H1 (cell line): ENCODE measurements around the gene BAZ2B. TPM values are rescaled to one million over a fixed set of nuclear protein-coding genes. Genes with fewer than 3 reads are reported as not detected.

Experiments used
- CTCF ChIA-PET: fragments of 300-600 bp; sonication (Branson Sonifier 250); formaldehyde crosslinking; loops from one replicate; lab custom pipeline; 2021; ENCODE audit not compliant: partially characterized antibody; lab: Charles Lee
- POLR2A ChIA-PET: fragments of 300-600 bp; sonication (Branson Sonifier 250); formaldehyde crosslinking; loops from one replicate; lab custom pipeline; 2021; ENCODE audit warnings: inconsistent platforms; ENCODE audit not compliant: partially characterized antibody; lab: Charles Lee
- DNase-seq, 2 experiments: peaks; one replicate each; pipeline versions ENCODE4 v3.0.0 to v3.0.0-alpha.2; 2010 to 2022; ENCODE audit warnings: low spot score in 2 of 2, low read depth in 1 of 2, mixed read lengths in 1 of 2
- FAIRE-seq: peaks from 2 replicates; lab custom pipeline; 2011; peaks lifted over from hg19 to GRCh38; lab: Jason Lieb, UNC
- H2AFZ ChIP-seq: 2 replicates; pipeline ENCODE4 v1.8.1; 2012; ENCODE audit warnings: low read length, inconsistent platforms
- H2AK5ac ChIP-seq: 2 replicates; pipeline ENCODE4 v1.6.1; 2013; ENCODE audit warnings: low read depth, low read length
- H2BK120ac ChIP-seq: replicated peaks from 2 replicates; pipeline ENCODE3; 2013; ENCODE audit warnings: low read depth, low read length, inconsistent platforms
- H2BK12ac ChIP-seq: 2 replicates; pipeline ENCODE4 v1.6.1; 2013; ENCODE audit warnings: low read depth, low read length
- H2BK15ac ChIP-seq: 2 replicates; pipeline ENCODE4 v1.6.1; 2013; ENCODE audit warnings: low read length
- H2BK20ac ChIP-seq: 2 replicates; pipeline ENCODE4 v1.6.1; 2013; ENCODE audit warnings: low read length
- H2BK5ac ChIP-seq: 2 replicates; pipeline ENCODE4 v1.6.1; 2013; ENCODE audit warnings: low read depth, low read length
- H3K14ac ChIP-seq: 2 replicates; pipeline ENCODE4 v1.6.1; 2013; ENCODE audit warnings: inconsistent platforms; ENCODE audit not compliant: insufficient read length
- H3K18ac ChIP-seq: 2 replicates; pipeline ENCODE4 v1.6.1; 2013; ENCODE audit warnings: low read length; ENCODE audit errors: extremely low read depth
- H3K23ac ChIP-seq: 2 replicates; pipeline ENCODE4 v1.6.1; 2013; ENCODE audit warnings: inconsistent platforms; ENCODE audit not compliant: insufficient read length
- H3K23me2 ChIP-seq: 2 replicates; pipeline ENCODE4 v1.6.1; 2013; ENCODE audit warnings: low read depth, low read length
- H3K27ac ChIP-seq: 2 replicates; pipeline ENCODE4 v1.6.1; 2011; ENCODE audit warnings: low read depth, low read length, inconsistent platforms
- H3K27me3 ChIP-seq, 4 experiments: replicated peaks in 1 of 4; 1 replicate in 1 of 4; 2 replicates in 3 of 4; pipeline versions ENCODE4 v1.6.1 to v1.8.1; 2011 to 2013; ENCODE audit warnings: low read length in 3 of 4, mild to moderate bottlenecking in 3 of 4, inconsistent platforms in 2 of 4, mixed read lengths in 2 of 4, moderate library complexity in 1 of 4; ENCODE audit not compliant: control insufficient read depth in 3 of 4, insufficient read depth in 3 of 4; ENCODE audit errors: extremely low read depth in 1 of 4
- H3K36me3 ChIP-seq, 4 experiments: 2 replicates each; pipeline versions ENCODE4 v1.6.1 to v1.8.1; 2011 to 2013; ENCODE audit warnings: mild to moderate bottlenecking in 4 of 4, low read length in 3 of 4, moderate library complexity in 2 of 4, control low read depth in 1 of 4, inconsistent platforms in 1 of 4; ENCODE audit not compliant: insufficient read depth in 4 of 4, control insufficient read depth in 2 of 4
- H3K4ac ChIP-seq: replicated peaks from 2 replicates; pipeline ENCODE3; 2013; ENCODE audit warnings: low read length, low read depth, mixed read lengths, inconsistent platforms; ENCODE audit not compliant: insufficient read length
- H3K4me1 ChIP-seq, 4 experiments: replicated peaks in 1 of 4; 1 replicate in 1 of 4; 2 replicates in 3 of 4; pipeline versions ENCODE4 v1.6.1 to v1.8.1; 2011 to 2013; ENCODE audit warnings: low read length in 3 of 4, inconsistent platforms in 2 of 4, mixed read lengths in 1 of 4; ENCODE audit not compliant: insufficient read depth in 4 of 4, control insufficient read depth in 3 of 4
- H3K4me2 ChIP-seq, 2 experiments: 2 replicates each; pipeline versions ENCODE4 v1.6.1 to v1.8.1; 2011 to 2013; ENCODE audit warnings: low read depth in 2 of 2, low read length in 2 of 2, control low read depth in 1 of 2, inconsistent platforms in 1 of 2, mild to moderate bottlenecking in 1 of 2; ENCODE audit not compliant: insufficient read depth in 1 of 2
- H3K4me3 ChIP-seq, 4 experiments: fragments of 200-600, 300-600 bp in 1 of 4; sonication (generic), shearing (Covaris generic), sonication (Bioruptor Twin) in 1 of 4; 2 replicates each; pipeline versions ENCODE4 v1.5.1 to v1.8.1; 2011 to 2016; ENCODE audit warnings: low read length in 4 of 4, low read depth in 3 of 4, control low read depth in 2 of 4, inconsistent platforms in 2 of 4, mild to moderate bottlenecking in 2 of 4, mixed read lengths in 1 of 4, moderate library complexity in 1 of 4; ENCODE audit not compliant: insufficient read depth in 2 of 4; ENCODE audit errors: extremely low read depth in 1 of 4
- H3K56ac ChIP-seq: replicated peaks from 2 replicates; pipeline ENCODE3; 2013; ENCODE audit warnings: low read depth, mild to moderate bottlenecking, mixed read lengths, low read length, inconsistent platforms; ENCODE audit not compliant: insufficient read length
- H3K79me1 ChIP-seq: 2 replicates; pipeline ENCODE4 v1.6.1; 2013; ENCODE audit warnings: low read depth, low read length, control low read depth
- H3K79me2 ChIP-seq, 2 experiments: 2 replicates each; pipeline versions ENCODE4 v1.6.1 to v1.8.1; 2012 to 2013; ENCODE audit warnings: low read length in 2 of 2, mild to moderate bottlenecking in 2 of 2, inconsistent platforms in 1 of 2; ENCODE audit not compliant: insufficient read depth in 2 of 2, control insufficient read depth in 1 of 2
- H3K9ac ChIP-seq, 4 experiments: replicated peaks in 1 of 4; 1 replicate in 1 of 4; 2 replicates in 3 of 4; pipeline versions ENCODE4 v1.6.1 to v1.8.1; 2011 to 2013; ENCODE audit warnings: low read depth in 3 of 4, low read length in 3 of 4, control low read depth in 2 of 4, mild to moderate bottlenecking in 2 of 4, moderate library complexity in 2 of 4, inconsistent platforms in 1 of 4; ENCODE audit errors: extremely low read depth in 1 of 4
- H3K9me3 ChIP-seq, 2 experiments: 2 replicates each; pipeline versions ENCODE4 v1.6.1 to v1.8.1; 2012 to 2013; ENCODE audit warnings: mild to moderate bottlenecking in 2 of 2, moderate library complexity in 2 of 2, control low read depth in 1 of 2, inconsistent platforms in 1 of 2, low read depth in 1 of 2, low read length in 1 of 2, mixed read lengths in 1 of 2; ENCODE audit not compliant: insufficient read depth in 2 of 2
- H4K20me1 ChIP-seq, 2 experiments: replicated peaks in 1 of 2; 2 replicates each; pipeline versions ENCODE3 to v1.8.1; 2011 to 2013; ENCODE audit warnings: inconsistent platforms in 2 of 2, low read length in 2 of 2, mild to moderate bottlenecking in 1 of 2; ENCODE audit not compliant: insufficient read depth in 2 of 2, control insufficient read depth in 1 of 2
- H4K5ac ChIP-seq: 2 replicates; pipeline ENCODE4 v1.6.1; 2013; ENCODE audit warnings: low read length, low read depth, mixed read lengths, inconsistent platforms; ENCODE audit not compliant: insufficient read length
- H4K8ac ChIP-seq: 2 replicates; pipeline ENCODE4 v1.8.0; 2013; ENCODE audit warnings: mild to moderate bottlenecking, moderate library complexity, low read length, inconsistent platforms; ENCODE audit not compliant: insufficient read depth; ENCODE audit errors: extremely low read depth
- H4K91ac ChIP-seq: replicated peaks from 2 replicates; pipeline ENCODE3; 2013; ENCODE audit warnings: low read length, mixed read lengths, inconsistent platforms; ENCODE audit not compliant: insufficient read length
- CREB1 ChIP-seq: IDR thresholded peaks from 2 replicates; pipeline ENCODE4 v1.6.1; 2012; ENCODE audit warnings: inconsistent platforms
- JUN ChIP-seq: IDR thresholded peaks from 2 replicates; pipeline ENCODE4 v1.6.1; 2011; ENCODE audit warnings: low read depth, mild to moderate bottlenecking, improper control_type of control experiment, low read length
- NANOG ChIP-seq: IDR thresholded peaks from 2 replicates; pipeline ENCODE4 v1.6.1; 2011; ENCODE audit warnings: low read length, low read depth, mild to moderate bottlenecking, inconsistent platforms; ENCODE audit not compliant: insufficient read depth, poor library complexity, severe bottlenecking
- NRF1 ChIP-seq: IDR thresholded peaks from 2 replicates; pipeline ENCODE4 v1.6.1; 2011; ENCODE audit warnings: mild to moderate bottlenecking, low read depth, low read length, improper control_type of control experiment
- POU5F1 ChIP-seq: IDR thresholded peaks from 2 replicates; pipeline ENCODE4 v1.6.1; 2011; ENCODE audit warnings: low read depth, mild to moderate bottlenecking, low read length, moderate library complexity
- RXRA ChIP-seq: IDR thresholded peaks from 2 replicates; pipeline ENCODE4 v1.6.1; 2011; ENCODE audit warnings: low read depth, mild to moderate bottlenecking, low read length, moderate library complexity; ENCODE audit not compliant: insufficient read depth
- SAP30 ChIP-seq: fragments of 300-600 bp; sonication (generic); IDR thresholded peaks from 2 replicates; pipeline ENCODE4 v1.7.1; 2012; ENCODE audit warnings: low read length, moderate library complexity, mild to moderate bottlenecking, inconsistent platforms; ENCODE audit not compliant: insufficient read depth, insufficient replicate concordance
- SP2 ChIP-seq: IDR thresholded peaks from 2 replicates; pipeline ENCODE4 v1.6.1; 2012; ENCODE audit warnings: mild to moderate bottlenecking, low read length, inconsistent platforms
- ZNF274 ChIP-seq: IDR thresholded peaks from 2 replicates; pipeline ENCODE4 v1.7.0; 2012; ENCODE audit warnings: low read length, borderline replicate concordance; ENCODE audit errors: extremely low read depth
- WGBS, 2 experiments: shearing (Covaris generic) in 1 of 2; methylation state at CpG; one replicate each; pipeline versions ENCODE4 v1.1.6 to v1.1.7; 2013 to 2015; ENCODE audit warnings: low lambda C conversion rate in 2 of 2, mixed read lengths in 2 of 2, inconsistent platforms in 1 of 2, low coverage in 1 of 2, missing lambda C conversion rate in 1 of 2; ENCODE audit not compliant: insufficient replicate concordance in 2 of 2, insufficient coverage in 1 of 2, insufficient read length in 1 of 2; ENCODE audit errors: extremely low coverage in 1 of 2, missing lambda C conversion rate in 1 of 2; 5-methylcytosine and 5-hydroxymethylcytosine counted together
- polyA plus RNA-seq, 7 experiments: library from polyadenylated mRNA; depleted of rRNA in 3 of 7; stranded (reverse) in 5 of 7; unstranded in 2 of 7; fragments of >200 nt in 5 of 7; fragments of 200-250 nt in 2 of 7; gene quantifications; 1 replicate in 5 of 7; 2 replicates in 1 of 7; 4 replicates in 1 of 7; pipeline versions ENCODE4 v1.2.1 to v1.2.3, GENCODE V29; 2011 to 2013; ENCODE audit warnings: missing spikeins in 2 of 7, mixed read lengths in 2 of 7
- total RNA-seq: library from RNA; stranded (reverse); fragmentation: NEBNext Ultra II Directional; extraction: Animal tissue kit (Norgen Biotek cat#: 25700); gene quantifications from 2 replicates; pipeline ENCODE4 v1.2.1, GENCODE V29; 2021

BAZ2B gene
- total and polyA plus RNA-seq, 2 of the 8 experiments (the other 6 are each of a cell fraction or from before 2014, with no cell fraction given), result 15.2 to 46.3 TPM

- Histone ChIP-seq H3K36me3 (peaks cover 0 to 42% (median 24%) of the 10 kb centered on the region in 4 experiments; a peak in 7 of 8 replicates), H3K14ac (no peak overlapping the region)
- CTCF ChIA-PET, result no interaction called here
Observed at GRCh38 chr2:159366538-159366937, 249.8 kb downstream of the BAZ2B start.

More at GRCh38 chr2:159366538-159366937, 249.8 kb downstream of the BAZ2B start:
- POLR2A ChIA-PET, result interaction anchor here (1.0 to 1.4 kb wide), 2 partner anchors 9 to 62 kb away, joined by 3 read pairs; no protein-coding TSS in a partner anchor
- Histone ChIP-seq H2AFZ (no peak overlapping the region), H3K79me1 (no peaks in the 10 kb centered on the region), H3K4ac (no peak overlapping the region), H4K91ac (no peak overlapping the region), H4K20me1 (peaks cover 0 to 2% of the 10 kb centered on the region in 2 experiments), H2AK5ac (no peak overlapping the region), H3K9ac (no peak overlapping the region), H3K23me2 (no peaks in the 10 kb centered on the region), H2BK12ac (no peak overlapping the region), H3K27me3 (no peaks in the 10 kb centered on the region), H4K8ac (no peak overlapping the region), H3K18ac (no peak overlapping the region), H2BK15ac (no peak overlapping the region), H3K56ac (no peak overlapping the region), H3K9me3 (peaks cover 0 to 4% of the 10 kb centered on the region in 2 experiments; a peak in 1 of 4 replicates), H3K4me1 (no peaks in the 10 kb centered on the region), H2BK5ac (no peak overlapping the region), H3K4me2 (no peak overlapping the region), H3K27ac (no peak overlapping the region), H4K5ac (no peak overlapping the region), H3K4me3 (no peak overlapping the region), H2BK20ac (no peak overlapping the region), H3K79me2 (0 out of 4 replicates have a peak, but pooled peaks cover 0 to 2% of the 10 kb centered on the region in 2 experiments), H2BK120ac (no peak overlapping the region), H3K23ac (no peak overlapping the region)
- WGBS, 2 experiments, result 90% methylated on average over 3 of the region's 3 CpGs; no CpG with 5 or more reads in 1 of the 2 experiments
- FAIRE-seq (no peak), DNase-seq (no peak)
- no peak for TF ChIP-seq POU5F1
- no peak for TF ChIP-seq SAP30
- TF ChIP-seq RXRA, result no peak
- no peak for TF ChIP-seq ZNF274
- TF ChIP-seq NRF1, result no peak
- no peak for TF ChIP-seq JUN
- TF ChIP-seq SP2, result no peak
- TF ChIP-seq CREB1, result no peak
- TF ChIP-seq NANOG, result no peak
